Hematopoietic multipotent progenitor cell treated with erythropoietin and hydrocortisone succinate and interleukin-3 and kit ligand, for 6 days (in vitro differentiated cells): Measurements from ENCODE around the gene C12orf76.
A peak's percentile ranks its signal among the peaks of the same experiment; 100 is the strongest.
"Not testable (repeated sequence)": the region's sequence is repeated elsewhere in the genome, so short reads cannot be mapped to it uniquely, and the experiment has no call there.

Source experiments
- DNase-seq: peaks from one replicate; pipeline ENCODE4 v3.0.0-alpha.2; 2015

C12orf76 gene

DNA sequence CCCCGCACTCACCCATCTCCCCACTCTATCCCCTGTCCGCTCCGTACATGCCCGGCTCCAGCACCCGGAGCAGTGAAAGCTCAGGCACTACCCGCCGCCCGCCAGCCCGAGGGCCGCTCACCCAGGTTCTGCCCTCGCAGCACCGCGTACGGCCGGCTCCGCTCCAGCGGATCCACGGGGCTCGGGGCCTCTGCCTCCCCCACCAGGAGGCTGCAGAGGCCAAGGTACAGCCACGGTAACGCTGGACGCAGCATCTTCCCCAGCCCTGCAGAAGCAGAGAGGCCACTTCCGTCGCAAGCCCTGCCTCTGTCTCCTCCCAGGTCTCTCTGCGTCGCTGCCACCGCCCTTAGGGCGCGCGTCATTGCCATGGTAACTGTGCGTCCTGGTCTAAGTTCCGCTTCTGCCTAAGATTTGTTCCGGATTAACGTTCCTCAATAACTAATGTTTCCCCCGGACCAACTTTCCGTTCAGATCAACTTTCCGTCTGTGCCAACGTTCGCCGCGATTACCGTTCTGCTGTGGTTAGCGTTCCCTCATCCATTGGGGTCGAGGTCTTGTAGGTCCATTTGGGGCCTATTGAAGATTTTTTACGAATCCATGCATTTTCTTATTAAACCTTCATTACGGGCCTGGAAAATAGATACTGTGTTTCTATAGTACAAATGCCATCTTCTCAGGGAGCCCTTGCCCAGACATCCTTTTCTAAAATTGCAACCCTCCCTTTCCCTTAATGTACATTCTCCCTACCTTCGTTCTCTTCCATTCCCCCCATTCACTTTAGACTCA lies at the start of gene C12orf76:
Gene C12orf76 (minus strand): TSS at position 281 of the 786 bp plus-strand sequence. CDS start 27 bp downstream, at position 254.
- peak; percentile 99 for DNase-seq

GRCh38 chr12:110093631-110094311 lies 45.4 kb upstream of the C12orf76 start:
- peak; percentile 83 for DNase-seq

- no peak for DNase-seq
Observed at GRCh38 chr12:110091136-110091711, 42.9 kb upstream of the C12orf76 start.

DNA sequence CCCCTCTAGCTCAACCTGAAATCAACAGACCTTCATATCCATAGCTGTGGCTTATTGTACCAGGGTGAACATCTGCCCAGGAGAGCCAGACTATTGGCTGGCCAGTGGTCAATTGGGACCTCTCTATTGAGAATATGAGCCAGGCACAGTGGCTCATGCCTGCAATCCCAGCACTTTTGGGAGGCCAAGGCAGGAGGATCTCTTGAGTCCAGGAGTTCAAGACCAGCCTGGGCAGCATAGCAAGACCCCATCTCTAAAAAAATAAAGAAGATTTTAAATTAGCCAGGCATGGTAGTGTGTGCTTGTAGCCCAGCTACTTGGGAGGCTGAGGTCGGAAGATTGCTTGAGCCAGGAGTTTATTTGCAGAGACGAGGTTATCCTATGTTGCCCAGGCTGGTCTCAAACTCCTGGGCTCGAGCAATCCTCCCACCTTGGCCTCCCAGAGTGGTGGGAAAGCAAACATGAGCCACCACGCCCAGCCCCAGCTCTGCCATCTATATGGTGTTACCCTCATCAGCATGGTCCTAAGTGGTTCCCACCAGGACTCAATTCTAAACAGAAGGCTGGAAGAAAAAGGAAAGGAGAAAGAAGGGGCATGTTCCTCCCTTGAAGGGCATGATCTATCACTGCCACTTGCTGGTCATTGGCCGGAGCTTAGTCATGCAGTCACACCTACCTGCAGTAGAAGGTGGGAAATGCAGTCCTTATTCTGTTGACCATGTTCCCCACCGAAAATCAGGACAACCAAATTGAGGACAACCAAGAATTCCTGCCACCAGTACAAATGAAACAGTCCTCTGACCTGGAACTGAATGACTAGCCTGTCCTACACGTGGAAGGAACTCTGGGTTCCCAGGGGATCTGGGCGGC lies 42.2 kb upstream of the C12orf76 start:
- DNase-seq, result no peak

GRCh38 chr12:110088936-110089335 lies 40.6 kb upstream of the C12orf76 start:
- no peak for DNase-seq

GRCh38 chr12:110088216-110088615 lies 39.9 kb upstream of the C12orf76 start:
- DNase-seq, result not testable (repeated sequence)

DNA sequence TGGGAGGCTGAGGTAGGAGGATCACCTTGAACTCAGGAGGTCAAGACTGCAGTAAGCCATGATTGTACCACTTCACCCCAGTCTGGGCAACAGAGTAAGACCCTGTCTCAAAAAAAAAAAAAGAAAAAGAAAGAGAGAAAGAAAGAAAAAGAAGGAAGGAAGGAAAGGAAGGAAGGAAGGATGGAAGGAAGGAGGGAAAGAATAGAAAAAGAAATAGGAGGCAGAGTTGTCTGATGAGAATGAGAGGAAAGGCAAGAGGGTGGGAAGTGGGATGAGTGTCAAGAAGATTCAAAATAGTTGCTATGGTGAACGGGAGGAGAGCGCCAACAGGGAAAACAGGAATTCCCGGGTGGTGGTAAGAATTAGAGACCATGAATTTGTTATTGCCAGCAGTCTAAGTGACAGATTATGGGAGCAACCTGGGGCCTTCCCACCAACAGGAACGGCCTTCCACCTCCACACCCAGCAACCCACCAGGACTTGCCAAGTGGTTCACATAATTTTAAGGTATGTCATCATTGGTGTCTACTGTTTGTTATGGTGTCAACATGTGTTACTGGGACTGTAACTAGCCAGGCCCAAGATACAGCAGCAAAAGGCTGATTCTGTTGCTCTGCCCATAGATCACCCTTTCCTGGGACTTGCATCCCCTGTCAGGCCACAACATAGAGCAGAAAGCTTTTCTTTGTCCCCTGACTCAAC lies 36.1 kb upstream of the C12orf76 start:
- no peak for DNase-seq

GRCh38 chr12:110080410-110080809 lies 32.1 kb upstream of the C12orf76 start:
- no peak for DNase-seq

GRCh38 chr12:110079477-110080400 lies 31.4 kb upstream of the C12orf76 start:
- DNase-seq, result peak; percentile 87

DNA sequence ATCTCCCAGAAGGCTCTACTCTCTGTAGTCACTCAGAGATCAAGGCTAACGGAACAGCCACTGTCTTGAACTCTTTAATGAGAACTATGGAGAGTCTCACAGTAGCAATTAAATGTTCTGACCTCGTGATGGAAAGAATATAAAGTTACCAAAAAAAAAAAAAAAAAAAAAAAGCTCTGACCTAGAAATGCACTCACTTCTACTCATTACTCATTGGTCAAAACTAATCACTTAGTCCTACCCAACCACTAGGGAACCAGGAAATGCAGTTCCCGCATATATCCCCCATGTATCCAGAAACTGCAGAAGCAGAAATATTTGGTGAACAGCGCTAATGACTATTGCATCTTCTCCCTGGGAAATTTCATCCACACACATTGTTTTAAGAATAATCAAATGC lies 29.5 kb upstream of the C12orf76 start:
- no peak for DNase-seq

DNA sequence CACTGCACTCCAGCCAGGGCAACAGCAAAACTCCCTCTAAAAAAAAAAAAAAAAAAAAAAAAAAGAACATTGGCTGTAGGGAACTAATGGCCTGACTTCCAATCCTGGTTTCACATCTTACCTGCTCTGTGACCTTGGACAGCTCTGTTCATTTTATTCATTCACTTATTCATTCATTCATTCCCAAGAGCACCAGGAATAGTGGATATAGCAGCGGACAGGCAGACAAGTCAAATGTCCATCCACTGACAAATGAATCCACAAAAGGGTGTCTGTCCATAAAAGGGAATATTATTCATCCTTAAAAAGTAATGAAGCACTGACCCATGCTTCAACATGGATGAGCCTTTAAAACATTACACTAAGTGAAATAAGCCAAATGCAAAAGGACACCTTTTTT lies 27.6 kb upstream of the C12orf76 start:
- DNase-seq, result no peak

DNA sequence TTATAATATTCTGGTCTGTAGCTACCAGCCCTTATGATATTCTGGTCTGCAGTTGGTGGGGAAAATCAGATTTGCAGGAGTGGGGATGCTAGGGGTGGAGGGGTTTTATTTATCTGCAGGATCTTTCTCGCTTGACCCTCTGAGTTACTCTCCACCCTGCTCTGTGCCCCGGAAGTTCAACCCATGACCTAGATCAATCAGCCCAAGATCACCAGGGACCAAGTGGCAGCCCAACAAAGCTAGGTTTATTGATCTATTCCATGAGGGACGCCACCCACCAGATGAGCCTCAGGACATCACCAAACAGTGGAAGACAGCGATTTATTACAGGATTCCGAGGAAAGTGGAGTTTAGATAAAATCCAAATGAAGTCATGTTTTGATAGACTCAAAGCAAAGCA lies 25.8 kb upstream of the C12orf76 start:
- no peak for DNase-seq

DNA sequence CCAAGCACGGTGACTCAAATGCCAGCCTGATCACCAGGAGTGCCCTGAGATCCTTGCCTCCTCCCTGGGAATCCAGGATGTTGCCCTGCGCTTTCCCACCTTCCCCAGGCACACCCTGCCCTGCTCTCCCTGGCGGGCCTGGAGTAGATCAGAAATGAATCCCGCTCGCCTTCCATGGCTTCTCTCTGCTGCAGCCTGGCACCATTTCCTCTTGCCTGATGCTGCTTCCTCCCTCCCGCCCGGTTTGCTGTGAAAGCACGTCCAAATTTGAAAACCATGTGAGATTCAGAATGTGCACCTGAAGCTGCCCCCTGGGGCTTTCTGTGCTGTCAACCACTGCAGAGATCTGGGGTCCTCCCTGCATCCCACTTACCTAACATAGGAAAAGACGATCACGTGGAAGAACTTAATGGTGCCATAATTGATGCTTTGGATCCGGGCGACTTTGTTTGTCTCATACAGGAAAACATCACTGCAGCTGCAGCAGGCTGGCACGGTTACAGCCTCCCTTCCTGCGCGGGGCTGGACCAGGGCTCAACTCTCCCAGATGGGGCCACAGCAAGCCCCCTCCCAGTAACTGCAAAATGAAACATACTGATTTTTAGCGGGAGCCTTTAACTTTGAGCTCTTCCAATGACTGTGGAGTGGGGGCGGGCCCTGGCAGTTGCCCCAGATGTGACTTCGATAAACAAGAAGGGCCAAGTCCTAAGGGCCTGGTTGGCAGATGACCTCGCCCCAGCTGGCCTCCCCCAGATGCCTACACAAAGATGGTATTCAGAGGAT lies 24.9 kb upstream of the C12orf76 start:
- peak; percentile 52 for DNase-seq

DNA sequence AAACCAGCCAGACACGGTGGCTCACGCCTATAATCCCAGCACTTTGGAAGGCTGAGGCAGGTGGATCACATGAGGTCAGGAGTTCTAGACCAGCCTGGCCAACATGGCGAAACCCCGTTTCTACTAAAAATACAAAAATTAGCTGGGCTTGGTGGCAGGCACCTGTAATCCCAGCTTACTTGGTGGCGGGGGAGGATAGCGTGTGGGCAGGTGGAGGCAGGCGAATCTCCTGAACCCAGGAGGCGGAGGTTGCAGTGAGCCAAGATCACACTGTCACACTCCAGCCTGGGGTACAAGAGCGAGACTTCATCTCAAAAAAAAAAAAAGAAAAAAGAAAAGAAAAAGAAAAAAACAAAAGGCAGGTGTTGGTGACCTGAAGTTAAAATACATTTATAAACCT lies 24.3 kb upstream of the C12orf76 start:
- not testable (repeated sequence) for DNase-seq

GRCh38 chr12:110071967-110072366 lies 23.6 kb upstream of the C12orf76 start:
- no peak for DNase-seq

DNA sequence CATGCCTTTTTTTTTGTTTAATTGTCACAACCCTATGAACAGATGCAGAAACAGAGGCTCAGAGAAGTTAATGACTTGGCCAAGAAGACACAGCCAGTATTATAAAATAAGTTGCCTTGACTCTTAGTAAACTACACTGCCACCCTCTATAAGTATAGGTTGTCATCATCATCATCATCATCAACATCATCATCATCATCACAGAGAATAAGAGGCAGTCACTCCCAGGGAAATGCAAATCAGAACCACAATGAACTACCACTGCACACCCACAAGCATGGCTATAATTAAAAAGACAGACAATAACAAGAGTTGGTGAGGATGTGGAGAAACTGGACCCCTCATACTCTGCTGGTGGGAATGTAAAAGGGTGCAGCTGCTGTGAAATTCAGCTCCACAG lies 23.2 kb upstream of the C12orf76 start:
- no peak for DNase-seq

DNA sequence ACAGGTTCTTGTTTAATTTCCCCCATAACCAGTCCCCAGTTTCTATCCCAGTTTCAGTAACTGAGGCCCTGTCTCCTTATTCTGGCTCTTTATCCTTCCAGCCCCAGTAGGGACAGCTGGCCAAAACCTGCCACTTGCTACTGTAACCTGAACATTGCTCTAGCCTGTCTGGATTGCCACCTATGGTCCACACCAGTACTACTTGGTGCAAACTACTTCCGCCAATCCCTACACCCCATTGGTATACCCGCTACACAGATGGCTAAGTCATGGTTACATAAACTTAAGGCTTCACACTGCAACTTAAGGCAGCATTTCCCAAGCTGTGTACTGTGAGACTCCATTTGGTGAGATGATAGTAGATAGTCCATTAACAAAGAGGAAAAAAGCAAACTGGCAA lies 20.3 kb upstream of the C12orf76 start:
- DNase-seq, result no peak

GRCh38 chr12:110068115-110068514 lies 19.8 kb upstream of the C12orf76 start:
- not testable (repeated sequence) for DNase-seq

DNA sequence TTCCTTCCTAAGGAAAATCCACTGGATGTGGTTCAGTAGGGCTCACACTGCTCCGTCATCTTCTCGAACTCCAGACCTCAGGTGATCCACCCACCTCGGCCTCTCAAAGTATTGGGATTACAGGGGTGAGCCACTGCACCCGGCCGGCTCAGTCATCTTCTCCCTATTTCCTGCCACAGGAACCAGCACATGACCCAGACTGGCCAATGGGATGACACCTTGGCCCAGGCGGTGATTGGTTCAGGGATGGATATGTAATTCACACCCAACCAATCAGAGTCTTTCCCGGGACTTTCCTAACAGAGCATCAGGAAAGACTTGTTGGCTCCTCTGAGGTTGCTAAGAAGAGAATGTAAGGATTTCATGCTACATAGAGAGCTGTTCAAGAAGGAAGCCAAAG lies 19.2 kb upstream of the C12orf76 start:
- DNase-seq, result no peak

- no peak for DNase-seq
Observed at GRCh38 chr12:110065540-110065939, 17.2 kb upstream of the C12orf76 start.
